ENCODE results near the gene CRAT.

DNA sequence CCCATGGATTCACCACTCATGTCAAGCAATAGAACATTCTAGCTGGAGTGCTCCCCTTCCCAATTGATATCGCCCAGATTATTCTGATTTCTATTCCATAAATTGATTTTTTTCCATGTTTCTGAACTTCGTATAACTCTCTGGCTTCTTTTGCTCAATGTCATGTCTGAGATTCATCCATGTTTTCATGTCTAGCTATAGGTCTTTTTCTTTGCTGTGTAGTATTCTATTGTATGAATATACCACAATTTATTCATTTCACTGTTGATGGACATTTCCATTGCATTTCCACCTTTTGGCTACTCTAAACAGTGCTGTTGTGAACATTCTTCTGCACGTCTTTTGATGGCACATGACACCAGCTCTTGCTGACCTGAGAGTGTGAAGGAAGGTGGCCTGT, 20.2 kb upstream of the CRAT start:
- TF ChIP-seq POLR2A (IDR thresholded peaks at IDR 0.05; ENCODE audit: low read depth, low read length), result no peak
- TF ChIP-seq TAF1 (IDR thresholded peaks at IDR 0.05; ENCODE audit: borderline replicate concordance, low read depth, low read length), result no peak
- no peak for TF ChIP-seq POLR2AphosphoS5 (IDR thresholded peaks at IDR 0.05; ENCODE audit: low read depth, low read length)

All from GM12892 (cell line).